Upper lobe of left lung (tissue), 4 donors: ENCODE results near the gene LYSMD2.

Experiments
- EP300 ChIP-seq, 4 donors: sonication (generic); formaldehyde crosslinking; IDR thresholded peaks; one replicate each; pipeline ENCODE4 v1.5.1; 2017; ENCODE audit warnings: antibody characterized with exemption in 4 of 4, control low read depth in 2 of 4
- POLR2A ChIP-seq, 4 donors: fragments of 450-650 bp; IDR thresholded peaks; one replicate each; pipeline ENCODE4 v1.5.1; 2016 to 2017; ENCODE audit warnings: antibody characterized with exemption in 4 of 4, mild to moderate bottlenecking in 2 of 4
- POLR2AphosphoS5 ChIP-seq, 2 donors: sonication (generic); formaldehyde crosslinking; IDR thresholded peaks; one replicate each; pipeline ENCODE4 v1.5.1; 2017; ENCODE audit warnings: antibody characterized with exemption in 2 of 2
- TF ChIP-seq, protein P1 (sequence below), 6 experiments: fragments of 450-650 bp in 4 of 6; fragments of 200-600 bp in 2 of 6; sonication (generic) in 2 of 6; IDR thresholded peaks; one replicate each; pipeline ENCODE4 v1.5.1; 2016 to 2019; ENCODE audit warnings: antibody characterized with exemption in 6 of 6

- TF ChIP-seq, protein P1, sequence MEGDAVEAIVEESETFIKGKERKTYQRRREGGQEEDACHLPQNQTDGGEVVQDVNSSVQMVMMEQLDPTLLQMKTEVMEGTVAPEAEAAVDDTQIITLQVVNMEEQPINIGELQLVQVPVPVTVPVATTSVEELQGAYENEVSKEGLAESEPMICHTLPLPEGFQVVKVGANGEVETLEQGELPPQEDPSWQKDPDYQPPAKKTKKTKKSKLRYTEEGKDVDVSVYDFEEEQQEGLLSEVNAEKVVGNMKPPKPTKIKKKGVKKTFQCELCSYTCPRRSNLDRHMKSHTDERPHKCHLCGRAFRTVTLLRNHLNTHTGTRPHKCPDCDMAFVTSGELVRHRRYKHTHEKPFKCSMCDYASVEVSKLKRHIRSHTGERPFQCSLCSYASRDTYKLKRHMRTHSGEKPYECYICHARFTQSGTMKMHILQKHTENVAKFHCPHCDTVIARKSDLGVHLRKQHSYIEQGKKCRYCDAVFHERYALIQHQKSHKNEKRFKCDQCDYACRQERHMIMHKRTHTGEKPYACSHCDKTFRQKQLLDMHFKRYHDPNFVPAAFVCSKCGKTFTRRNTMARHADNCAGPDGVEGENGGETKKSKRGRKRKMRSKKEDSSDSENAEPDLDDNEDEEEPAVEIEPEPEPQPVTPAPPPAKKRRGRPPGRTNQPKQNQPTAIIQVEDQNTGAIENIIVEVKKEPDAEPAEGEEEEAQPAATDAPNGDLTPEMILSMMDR (IDR thresholded peaks at IDR 0.05): no peak
- no peak for TF ChIP-seq POLR2A (IDR thresholded peaks at IDR 0.05)
- TF ChIP-seq POLR2AphosphoS5 (IDR thresholded peaks at IDR 0.05): no peak
- no peak for TF ChIP-seq EP300 (IDR thresholded peaks at IDR 0.05)
These were observed 40.3 kb downstream of the LYSMD2 start for GRCh38 chr15:51697163-51697562.
